HG03060 (cell line): ENCODE results near the gene TBC1D12.
"Not testable (repeated sequence)": the region's sequence is repeated elsewhere in the genome, so short reads cannot be mapped to it uniquely, and the experiment has no call there.

ENCODE experiments used
- ATAC-seq: cut with Tn5 transposase; IDR thresholded peaks from one replicate; pipeline ENCODE4 v1.9.1; 2021; ENCODE audit warnings: low read depth, moderate number of reproducible peaks; ENCODE audit not compliant: unreplicated experiment

Gene TBC1D12

DNA sequence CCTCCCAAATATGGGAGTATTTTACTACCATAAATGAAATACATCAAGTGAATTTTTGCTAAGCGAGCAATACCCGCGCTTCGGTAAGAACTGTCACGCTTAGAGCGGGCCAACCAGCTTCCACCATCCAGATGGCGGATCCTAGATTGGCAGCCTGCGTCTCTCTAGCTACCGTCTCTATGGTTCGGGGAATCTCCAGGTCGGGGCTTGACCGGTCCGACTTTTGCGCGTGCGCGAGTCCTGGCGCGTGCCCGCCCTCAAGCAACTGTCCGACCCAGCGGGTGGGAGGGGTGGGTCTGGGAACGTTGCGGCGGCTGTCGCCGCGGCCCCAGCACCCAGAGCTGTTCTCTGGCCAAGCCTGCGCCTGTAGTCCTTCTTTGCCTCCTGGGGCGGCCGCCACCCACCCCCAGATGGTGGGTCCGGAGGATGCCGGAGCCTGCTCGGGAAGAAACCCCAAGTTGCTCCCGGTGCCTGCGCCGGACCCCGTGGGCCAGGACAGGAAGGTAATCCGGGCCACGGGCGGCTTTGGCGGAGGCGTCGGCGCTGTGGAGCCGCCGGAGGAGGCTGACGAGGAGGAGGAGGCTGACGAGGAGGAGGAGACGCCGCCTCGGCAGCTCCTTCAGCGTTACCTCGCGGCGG, at the start of gene TBC1D12:
Gene TBC1D12 (plus strand): TSS at position 338 of the 639 bp plus-strand sequence. CDS start 73 bp downstream, at position 411.
- ATAC-seq = peak; percentile 58

DNA sequence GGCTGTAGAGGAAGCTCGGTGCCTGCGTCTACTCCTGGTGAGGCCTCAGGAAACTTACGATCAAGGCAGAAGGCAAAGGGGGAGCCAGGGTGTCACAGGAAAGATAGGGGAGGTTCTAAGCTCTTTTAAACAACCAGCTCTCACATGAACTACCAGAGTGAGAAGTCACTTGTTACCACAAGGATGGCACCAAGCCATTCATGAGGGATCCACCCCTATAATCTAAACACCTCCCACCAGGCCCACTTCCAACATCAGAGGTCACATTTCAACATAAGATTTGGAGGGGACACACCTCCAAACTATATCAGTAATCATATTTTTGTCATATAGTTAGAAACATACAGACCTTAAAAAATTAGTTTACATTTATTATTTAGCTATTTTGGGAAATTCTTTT, 49.0 kb upstream of the TBC1D12 start:
- ATAC-seq = no peak

DNA sequence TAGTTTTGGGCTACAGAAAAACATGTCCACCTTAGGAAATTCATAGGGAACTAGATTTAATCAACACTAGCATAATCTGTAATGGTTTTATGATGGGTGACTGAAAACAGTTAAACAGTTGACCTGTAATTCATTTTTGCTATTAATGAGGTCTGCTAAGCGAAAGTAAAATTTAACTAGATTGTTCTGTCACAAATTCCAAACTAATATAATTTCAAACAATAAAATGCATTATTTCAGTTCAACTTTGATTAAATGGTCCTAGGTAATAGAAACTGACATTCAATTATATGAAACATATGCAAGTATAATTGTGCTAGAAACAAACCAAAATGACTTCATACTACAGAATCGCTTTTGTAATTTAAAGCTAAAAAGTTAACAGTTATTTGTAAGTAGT, 46.5 kb upstream of the TBC1D12 start:
- no peak for ATAC-seq

DNA sequence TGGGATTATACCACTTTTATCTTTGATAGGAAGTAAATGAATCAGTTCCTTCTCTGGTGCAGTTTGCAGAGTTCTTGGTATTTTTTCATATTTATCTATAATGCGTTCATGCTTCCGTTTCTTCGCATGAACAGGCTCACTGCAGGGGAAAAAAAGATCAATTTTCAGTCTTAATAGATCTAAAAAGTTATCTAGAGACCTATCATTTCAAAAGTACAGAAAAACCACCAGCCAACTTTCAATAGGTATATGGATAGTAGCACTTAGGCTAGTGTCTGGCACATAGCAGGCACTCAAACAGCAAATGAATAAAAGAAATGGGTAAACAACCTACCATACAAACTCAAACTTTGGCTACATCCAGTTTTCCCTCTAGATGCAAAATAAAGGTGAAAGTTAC, 45.1 kb upstream of the TBC1D12 start:
- no peak for ATAC-seq

DNA sequence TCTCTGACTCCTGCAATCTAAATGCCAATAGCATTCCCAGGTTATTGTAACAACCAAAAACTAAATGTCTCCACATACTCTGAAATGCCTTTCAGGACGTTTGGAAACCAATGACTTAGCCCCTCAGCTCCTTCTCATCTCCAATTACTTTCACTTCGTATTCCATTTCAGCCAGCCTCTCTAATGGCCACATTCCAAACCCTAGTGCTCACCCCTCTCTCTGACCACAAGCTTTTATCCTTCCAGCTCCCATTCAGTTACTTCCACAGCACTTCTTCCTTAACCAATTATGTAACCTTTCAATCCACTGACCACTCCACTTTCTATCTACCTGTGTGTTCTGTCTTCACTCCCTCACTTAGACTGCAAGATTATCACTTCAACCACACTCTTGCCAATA, 43.9 kb upstream of the TBC1D12 start:
- ATAC-seq = no peak

DNA sequence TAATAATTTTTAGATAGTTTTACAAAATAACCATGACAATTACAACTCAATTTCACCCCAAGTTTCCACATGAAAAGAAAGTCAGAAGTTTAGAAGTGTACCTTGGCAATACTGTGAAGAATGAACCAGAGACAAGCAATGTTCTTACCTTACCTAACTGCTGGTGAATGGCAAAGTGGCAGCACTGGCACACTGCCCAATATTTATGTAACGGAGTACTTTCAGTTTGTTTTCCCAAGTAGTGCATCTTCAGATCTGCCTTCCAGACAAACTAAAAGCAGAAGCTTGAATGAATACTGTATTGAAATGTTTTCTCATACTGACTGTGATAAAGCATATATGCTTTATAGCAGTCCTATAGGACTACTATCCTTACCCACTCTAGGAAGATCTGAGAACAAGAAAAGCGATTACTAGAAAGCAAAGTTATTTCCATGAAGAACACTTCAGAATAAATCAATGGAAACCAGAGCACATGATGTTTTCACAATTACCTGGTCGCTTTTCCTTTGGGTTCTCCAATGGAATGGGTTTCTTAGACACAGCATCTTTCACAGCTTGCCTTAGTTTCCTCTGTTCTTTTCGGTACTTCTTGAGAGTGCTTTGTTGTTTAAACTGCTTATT, 41.1 kb upstream of the TBC1D12 start:
- ATAC-seq = no peak

DNA sequence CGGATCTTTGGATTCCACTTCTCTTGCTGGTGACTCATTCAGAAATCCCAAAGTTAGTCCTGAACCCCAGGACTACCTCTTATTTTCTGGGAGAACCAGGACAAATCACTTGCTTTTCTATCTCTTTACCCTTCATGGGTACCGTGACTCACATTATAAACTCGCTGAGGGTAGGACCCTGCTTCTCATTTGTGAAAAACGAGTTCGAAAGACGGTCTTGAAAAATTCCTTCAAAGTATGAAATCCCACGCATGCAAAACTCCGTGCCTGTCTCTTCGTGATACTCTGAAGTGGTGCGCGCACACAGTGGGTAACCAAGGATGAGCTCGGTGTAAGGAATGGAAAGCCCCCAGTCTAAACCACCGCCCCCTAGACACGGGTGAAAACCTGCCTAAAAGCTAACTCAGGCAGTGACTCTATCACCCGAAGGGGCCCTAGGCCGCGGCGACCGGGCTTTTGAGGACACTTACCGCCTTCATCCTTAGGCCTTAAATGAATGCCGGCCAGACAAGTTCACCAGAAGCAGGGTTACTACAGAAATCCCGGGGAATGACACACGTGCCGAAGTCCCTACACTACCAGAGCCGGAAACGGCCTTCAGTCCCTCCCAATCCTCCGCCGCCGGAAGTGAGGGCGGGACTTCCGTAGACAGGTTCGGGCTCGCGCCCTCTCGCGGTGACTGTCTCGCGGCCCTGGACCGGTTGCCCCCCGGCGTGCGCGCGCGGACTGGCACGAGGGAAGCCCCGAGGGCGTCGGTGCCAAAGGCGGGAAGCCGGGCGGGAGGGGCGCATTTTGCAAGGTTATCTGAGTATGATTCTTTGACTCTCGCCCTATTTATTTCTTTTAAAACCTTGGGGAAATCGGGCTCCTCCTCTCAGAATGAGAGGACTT, 39.7 kb upstream of the TBC1D12 start, which contains the start of gene NOC3L:
Gene NOC3L (minus strand): TSS at position 580 of the 891 bp plus-strand sequence. CDS start 101 bp downstream, at position 479.
- ATAC-seq = peak; percentile 98

DNA sequence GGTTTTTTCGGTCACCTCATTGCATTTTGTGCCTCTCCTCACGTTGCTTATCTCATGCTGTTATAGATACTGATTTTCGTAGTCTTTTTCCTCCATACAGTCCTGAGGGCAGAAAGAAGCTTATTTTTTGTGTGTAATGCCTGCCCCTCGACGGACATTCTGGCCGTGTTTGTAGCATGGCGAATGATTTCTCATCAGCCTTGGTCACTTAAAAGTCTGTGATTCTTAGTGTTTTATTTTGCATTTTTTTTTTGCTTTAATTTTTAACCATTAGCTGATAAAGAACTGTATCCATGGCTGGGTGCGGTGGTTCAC, 39.1 kb upstream of the TBC1D12 start:
- ATAC-seq = no peak

DNA sequence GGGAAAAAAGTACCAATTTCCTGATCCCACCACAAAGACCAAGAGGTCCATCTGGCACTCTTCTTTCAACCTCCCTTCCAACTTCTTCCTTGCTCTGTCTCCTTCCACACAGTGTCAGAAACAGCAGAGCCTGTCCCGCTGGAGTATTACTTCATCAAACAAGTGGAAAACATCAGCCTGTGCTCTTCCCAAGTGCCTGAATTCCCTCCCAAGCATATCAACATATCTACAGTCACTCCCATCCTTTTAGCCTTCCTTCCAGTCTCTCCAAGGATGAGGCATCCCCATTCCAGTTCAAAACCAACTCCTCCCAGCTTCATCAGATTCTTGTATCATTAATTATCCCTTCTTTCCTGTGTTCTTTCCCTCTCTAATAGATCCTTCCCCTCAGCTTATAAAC, 37.9 kb upstream of the TBC1D12 start:
- ATAC-seq = no peak

DNA sequence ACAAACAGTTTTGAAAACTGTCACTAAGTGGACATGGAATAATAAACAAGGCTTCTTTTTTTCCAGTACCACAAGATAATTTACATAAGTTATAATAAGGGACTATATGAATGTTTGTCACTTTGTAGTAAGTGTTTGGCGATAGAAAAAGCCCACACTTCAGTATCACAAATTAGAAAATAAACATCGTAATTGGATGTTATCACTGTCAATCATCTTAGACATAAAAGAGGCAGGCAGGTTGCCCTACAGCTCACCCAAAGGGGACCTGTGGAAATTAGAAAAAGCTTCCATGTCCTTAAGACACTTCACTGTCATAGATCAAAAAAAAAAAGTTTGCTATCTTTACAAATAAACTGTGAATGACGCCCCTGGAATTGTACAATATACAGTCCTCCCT, 36.0 kb upstream of the TBC1D12 start:
- ATAC-seq = no peak

DNA sequence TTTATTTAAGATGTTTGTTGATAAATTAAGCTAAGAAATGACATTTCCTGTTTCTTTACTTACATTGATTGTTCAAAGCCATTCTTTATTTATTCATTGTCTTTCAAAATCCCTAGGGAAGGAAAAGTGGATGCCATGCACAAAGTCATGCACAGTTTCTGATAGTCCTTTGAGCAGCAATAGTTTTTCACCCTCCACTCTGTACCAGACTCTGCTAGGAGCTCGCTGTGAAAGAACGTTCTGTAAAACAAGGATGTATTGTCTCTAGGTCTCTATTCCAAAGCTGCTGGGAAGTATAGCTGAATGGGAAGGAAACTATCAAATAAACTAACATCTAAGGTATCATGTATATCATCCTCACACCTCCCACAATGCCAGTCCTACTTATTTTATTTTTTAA, 31.8 kb upstream of the TBC1D12 start:
- ATAC-seq = no peak

DNA sequence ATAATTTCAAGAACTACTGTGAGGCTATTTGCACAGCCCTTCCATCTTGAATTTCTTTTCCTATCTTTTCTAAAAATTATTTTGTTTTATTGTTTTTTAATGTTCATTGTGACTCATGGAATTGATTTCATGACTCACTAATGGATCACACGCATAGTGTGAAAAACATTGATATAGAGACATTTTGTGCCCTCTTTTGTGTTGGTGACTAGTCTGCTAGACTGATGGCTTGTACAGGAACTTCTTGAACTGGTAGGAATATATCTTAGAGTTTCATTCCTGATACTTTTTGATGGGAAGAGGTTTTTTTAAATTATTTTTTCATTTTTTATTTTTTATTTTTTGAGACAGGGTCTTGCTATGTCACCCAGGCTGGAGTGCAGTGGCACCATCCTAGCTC, 27.0 kb upstream of the TBC1D12 start:
- no peak for ATAC-seq

DNA sequence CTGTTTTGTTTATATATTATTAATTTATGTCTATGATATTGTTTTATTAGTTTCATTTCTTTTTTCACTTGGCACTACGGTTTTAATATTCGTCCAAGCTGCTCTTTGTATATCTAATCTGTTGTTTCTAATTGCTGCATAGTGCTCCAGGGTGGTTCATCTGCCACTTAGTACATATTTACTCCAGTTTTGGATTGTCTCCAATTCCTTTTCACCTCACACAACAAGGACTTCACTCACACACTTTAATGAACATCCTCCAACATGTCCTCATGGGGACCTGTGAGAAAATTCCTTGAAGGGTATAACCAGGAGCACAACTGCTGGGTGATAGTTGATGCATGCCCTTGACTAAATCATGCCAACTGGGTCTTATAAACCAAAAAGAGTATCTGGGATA, 25.5 kb upstream of the TBC1D12 start:
- no peak for ATAC-seq

DNA sequence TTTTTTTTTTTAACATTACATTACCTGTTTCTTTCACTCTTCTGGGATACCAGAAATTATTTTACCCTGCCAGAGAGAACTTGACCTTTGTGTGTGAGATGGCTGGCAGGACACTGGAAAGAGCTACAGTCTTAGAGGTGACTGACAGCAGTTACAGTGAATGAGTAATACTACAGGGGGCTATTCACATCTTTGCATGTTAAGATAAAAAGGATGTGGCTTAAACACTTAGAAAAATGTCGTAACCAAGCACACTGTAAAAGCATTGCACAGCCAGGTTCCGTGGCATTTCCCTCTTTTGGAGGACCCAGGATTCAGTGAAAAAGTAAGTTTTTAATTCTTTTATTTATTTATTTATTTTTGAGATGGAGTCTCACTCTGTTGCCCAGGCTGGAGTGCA, 18.8 kb upstream of the TBC1D12 start:
- ATAC-seq = no peak

DNA sequence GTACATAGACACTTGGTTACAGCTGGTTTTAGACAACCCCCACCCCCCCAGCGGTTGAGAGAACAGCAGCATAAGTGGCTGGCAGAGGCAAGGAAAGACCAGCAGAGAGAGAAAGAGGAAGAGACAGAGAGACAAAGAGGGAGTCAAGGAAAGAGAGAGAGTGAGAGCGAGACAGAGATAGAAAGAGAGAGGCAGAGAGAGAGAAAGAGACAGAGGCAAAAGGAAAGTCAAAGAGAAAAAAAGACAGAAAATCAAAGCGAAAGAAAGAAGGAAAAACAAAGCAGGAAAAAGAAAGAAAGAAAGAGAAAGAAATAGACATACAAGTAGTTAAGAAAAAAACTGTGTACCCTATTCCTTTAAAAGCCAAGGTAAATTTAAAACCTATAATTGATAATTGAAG, 16.6 kb upstream of the TBC1D12 start:
- not testable (repeated sequence) for ATAC-seq

DNA sequence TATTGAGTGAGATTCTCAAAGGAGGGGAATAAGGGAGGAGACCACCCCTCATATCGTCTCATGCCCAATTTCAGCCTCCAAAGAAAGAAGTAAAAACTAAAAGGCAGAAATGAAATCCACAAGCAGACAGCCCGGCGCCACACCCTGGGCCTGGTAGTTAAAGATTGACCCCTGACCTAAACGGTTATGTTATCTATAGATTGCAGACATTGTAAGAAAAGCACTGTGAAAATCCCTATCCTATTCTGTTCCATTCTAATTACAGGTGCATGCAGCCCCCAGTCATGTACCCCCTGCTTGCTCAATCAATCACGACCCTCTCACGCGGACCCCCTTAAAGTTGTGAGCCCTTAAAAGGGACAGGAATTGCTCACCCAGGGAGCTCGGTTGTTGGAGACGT, 10.2 kb upstream of the TBC1D12 start:
- not testable (repeated sequence) for ATAC-seq

DNA sequence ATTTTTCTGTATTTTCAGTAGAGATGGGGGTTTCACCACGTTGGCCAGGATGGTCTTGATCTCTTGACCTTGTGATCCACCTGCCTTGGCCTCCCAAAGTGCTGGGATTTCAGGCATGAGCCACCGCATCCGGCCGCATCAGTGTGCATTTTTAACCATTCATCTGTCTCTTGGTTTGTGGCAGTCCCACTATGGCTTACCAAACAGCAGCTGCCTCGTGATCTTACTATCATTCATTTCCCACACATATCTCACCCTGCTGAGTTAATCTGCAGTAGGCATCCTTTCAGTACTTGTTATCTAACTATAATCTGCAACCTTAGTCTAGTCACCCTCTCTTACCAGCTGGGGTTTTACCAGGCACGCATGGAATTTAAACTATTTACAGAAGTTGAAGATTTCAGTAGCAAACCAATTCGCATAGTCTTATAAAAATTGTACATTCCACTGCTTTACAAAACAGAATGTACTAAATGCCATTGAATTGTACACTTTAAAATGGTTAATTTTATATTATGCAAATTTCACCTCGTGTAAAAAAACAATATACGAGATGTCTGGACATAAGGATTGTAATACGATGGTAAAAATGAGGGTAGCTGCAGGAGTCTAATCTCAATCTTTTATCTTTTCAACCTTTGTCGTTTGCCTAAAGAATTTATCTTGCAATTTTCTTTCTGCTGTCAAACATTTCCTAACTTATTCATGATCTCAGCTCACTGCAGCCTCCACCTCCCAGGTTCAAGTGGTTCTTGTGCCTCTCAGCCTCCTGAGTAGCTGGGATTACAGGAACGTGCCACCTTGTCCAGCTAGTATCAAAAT, 4.6 kb upstream of the TBC1D12 start:
- ATAC-seq = no peak

DNA sequence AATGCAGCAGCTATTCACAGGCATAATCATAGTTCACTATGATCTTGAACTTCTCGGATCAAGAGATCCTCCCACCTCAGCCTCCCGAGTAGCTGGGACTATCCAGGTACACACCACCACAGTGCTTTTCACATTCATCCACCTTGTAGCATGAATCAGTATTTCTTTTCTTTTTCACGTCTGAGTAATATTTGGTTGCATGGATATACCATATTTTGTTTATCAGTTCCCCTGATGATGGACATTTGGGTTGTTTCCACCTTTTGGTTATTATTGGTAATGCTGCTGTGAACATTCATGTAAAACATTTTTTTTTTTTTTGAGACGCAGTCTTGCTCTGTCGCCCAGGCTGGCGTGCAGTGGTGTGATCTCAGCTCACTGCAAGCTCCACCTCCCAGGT, 3.6 kb upstream of the TBC1D12 start:
- no peak for ATAC-seq

DNA sequence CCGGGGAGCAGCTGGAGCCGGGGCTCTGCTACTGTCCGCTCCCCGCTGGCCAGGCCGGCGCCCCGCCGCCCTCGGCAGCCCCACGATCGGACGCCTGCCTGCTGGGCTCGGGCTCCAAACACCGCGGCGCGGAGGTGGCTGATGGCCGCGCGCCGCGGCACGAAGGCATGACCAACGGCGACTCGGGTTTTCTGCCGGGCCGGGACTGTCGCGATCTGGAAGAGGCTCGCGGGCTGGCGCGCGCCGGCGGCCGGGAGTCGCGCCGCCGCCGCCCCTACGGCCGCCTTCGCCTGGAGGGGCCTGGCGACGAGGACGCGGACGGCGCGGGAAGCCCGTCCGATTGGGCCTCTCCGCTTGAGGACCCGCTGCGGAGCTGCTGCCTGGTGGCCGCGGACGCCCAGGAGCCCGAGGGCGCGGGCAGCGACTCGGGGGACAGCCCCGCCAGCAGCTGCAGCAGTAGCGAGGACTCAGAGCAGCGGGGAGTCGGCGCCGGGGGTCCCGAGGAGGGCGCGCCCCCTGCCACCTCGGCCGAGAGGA, 570 bp downstream of the TBC1D12 start:
- no peak for ATAC-seq

DNA sequence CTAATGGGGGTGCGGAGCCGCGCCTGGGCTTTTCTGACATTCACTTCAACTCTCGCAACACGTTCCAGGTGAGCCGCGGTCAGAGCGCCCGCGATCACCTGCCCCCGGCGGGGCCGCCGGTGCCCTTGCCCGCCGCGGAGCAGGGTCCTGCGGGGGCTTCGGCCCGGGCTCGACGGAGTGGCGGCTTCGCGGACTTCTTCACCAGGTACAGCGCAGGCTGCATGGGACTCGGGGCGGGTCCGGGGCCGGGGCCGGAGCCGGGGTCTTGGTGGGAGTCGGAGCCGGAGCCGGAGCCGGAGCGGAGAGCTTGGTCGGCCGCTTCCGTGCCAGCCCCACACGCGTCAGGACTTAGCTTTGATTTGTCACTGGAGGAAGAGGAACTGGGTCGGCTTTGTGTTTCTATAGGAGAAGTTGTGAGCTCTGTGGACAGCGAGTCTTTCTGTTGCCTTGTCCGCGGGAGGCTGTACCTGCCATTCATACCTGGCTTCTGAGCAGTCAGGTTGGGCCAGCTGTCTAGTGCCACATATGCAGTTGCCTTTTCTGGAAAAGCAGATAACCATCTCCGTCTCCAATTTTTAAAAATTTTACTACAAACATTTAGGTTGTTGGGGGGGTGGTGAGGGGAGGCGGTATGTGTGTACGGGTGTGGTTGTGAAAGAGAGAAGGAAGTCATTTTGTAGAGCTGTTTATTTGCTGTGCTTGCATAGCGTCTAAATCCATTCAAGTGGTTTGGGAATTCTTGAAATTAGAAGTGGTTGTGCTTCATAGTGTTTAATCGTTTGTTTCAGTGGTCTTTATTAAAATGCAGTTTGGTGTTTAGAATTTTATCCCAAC, 1.3 kb downstream of the TBC1D12 start:
- peak; percentile 37 for ATAC-seq
